GM12878 (cell line): Measurements from ENCODE around the gene ARHGDIA. TPM values are rescaled to one million over a fixed set of nuclear protein-coding genes. Genes with fewer than 3 reads are reported as not detected.

Source experiments
- BCL11A ChIP-seq: IDR thresholded peaks from 2 replicates; pipeline ENCODE4 v1.6.1; 2011; ENCODE audit warnings: low read depth, low read length
- BMI1 ChIP-seq: fragments of 450-650 bp; IDR thresholded peaks from 2 replicates; pipeline ENCODE4 v1.6.1; 2016; ENCODE audit warnings: mild to moderate bottlenecking, moderate library complexity, borderline replicate concordance
- CHD1 ChIP-seq: IDR thresholded peaks from 2 replicates; pipeline ENCODE4 v1.6.1; 2012; ENCODE audit warnings: low read depth, low read length, improper control_type of control experiment
- ETV6 ChIP-seq, 2 experiments: fragments of 450-650 bp in 1 of 2; IDR thresholded peaks in 1 of 2; conservative IDR thresholded peaks in 1 of 2; 2 replicates each; pipeline ENCODE4 v1.6.1; 2014; ENCODE audit warnings: antibody characterized with exemption in 1 of 2, borderline replicate concordance in 1 of 2, low read depth in 1 of 2, mild to moderate bottlenecking in 1 of 2, moderate library complexity in 1 of 2
- HDGF ChIP-seq: fragments of 450-650 bp; IDR thresholded peaks from 2 replicates; pipeline ENCODE4 v1.6.1; 2016; ENCODE audit warnings: antibody characterized with exemption
- NR2C1 ChIP-seq: fragments of 450-650 bp; IDR thresholded peaks from 2 replicates; pipeline ENCODE4 v1.6.1; 2017; ENCODE audit warnings: antibody characterized with exemption, mild to moderate bottlenecking, moderate library complexity
- NR2C2 ChIP-seq: IDR thresholded peaks from 2 replicates; pipeline ENCODE4 v1.6.1; 2011; ENCODE audit warnings: borderline replicate concordance, low read depth; ENCODE audit not compliant: control insufficient read depth, insufficient read length
- PAX5 ChIP-seq: IDR thresholded peaks from 2 replicates; pipeline ENCODE4 v1.6.1; 2011; ENCODE audit warnings: low read depth, low read length, borderline replicate concordance
- POU2F2 ChIP-seq: IDR thresholded peaks from 3 replicates; pipeline ENCODE4 v1.6.1; 2011; ENCODE audit warnings: low read depth, mild to moderate bottlenecking, low read length, borderline replicate concordance
- RCOR1 ChIP-seq: conservative IDR thresholded peaks from 2 replicates; pipeline ENCODE4 v1.6.1; 2012; ENCODE audit warnings: low read depth, low read length, improper control_type of control experiment
- RELA ChIP-seq: fragments of 450-650 bp; IDR thresholded peaks from 2 replicates; pipeline ENCODE4 v1.8.0; 2014; ENCODE audit warnings: borderline replicate concordance; ENCODE audit not compliant: partially characterized antibody
- RUNX3 ChIP-seq: IDR thresholded peaks from 2 replicates; pipeline ENCODE4 v1.6.1; 2012; ENCODE audit warnings: low read length, inconsistent platforms
- SMC3 ChIP-seq: IDR thresholded peaks from 2 replicates; pipeline ENCODE4 v1.6.1; 2011; ENCODE audit warnings: low read length, improper control_type of control experiment, borderline replicate concordance
- SP1 ChIP-seq: IDR thresholded peaks from one replicate; pipeline ENCODE4 v1.6.1; 2011; ENCODE audit warnings: low read depth, low read length
- ZBED1 ChIP-seq: IDR thresholded peaks from 2 replicates; pipeline ENCODE4 v1.6.1; 2016; ENCODE audit warnings: borderline replicate concordance
- ZNF622 ChIP-seq: fragments of 450-650 bp; IDR thresholded peaks from 2 replicates; pipeline ENCODE4 v1.6.1; 2017; ENCODE audit warnings: mild to moderate bottlenecking, inconsistent platforms
- polyA plus RNA-seq, 11 experiments: library from polyadenylated mRNA; depleted of rRNA in 4 of 11; unstranded in 6 of 11; stranded (reverse) in 5 of 11; fragments of >200 nt; fragmentation: Nextera tagmentation in 4 of 11; fragmentation: Illumina TruSeq in 1 of 11; extraction: Ambion mirVana in 4 of 11; extraction: Trizol in 1 of 11; gene quantifications; 1 replicate in 1 of 11; 2 replicates in 10 of 11; pipeline versions ENCODE4 v1.2.1 to v1.2.3, GENCODE V29; 2011 to 2016; ENCODE audit warnings: inconsistent platforms in 2 of 11, missing spikeins in 2 of 11, low read depth in 1 of 11
- total RNA-seq, 4 experiments: library from RNA; depleted of rRNA in 3 of 4; stranded (reverse); fragments of >200 nt in 3 of 4; fragmentation: Illumina TruSeq in 1 of 4; extraction: Trizol in 1 of 4; gene quantifications; 2 replicates each; pipeline versions ENCODE4 v1.2.1 to v1.2.3, GENCODE V29; 2013 to 2021
- TF ChIP-seq, protein P1 (sequence below): fragments of 450-650 bp; IDR thresholded peaks from 2 replicates; pipeline ENCODE4 v1.6.1; 2016; ENCODE audit warnings: mild to moderate bottlenecking
- TF ChIP-seq, protein P2 (sequence below): fragments of 450-650 bp; IDR thresholded peaks from 2 replicates; pipeline ENCODE4 v1.6.1; 2017; ENCODE audit warnings: low read depth, mild to moderate bottlenecking, moderate library complexity
- TF ChIP-seq, protein P3 (sequence below): IDR thresholded peaks from 2 replicates; pipeline ENCODE4 v1.6.1; 2011; ENCODE audit warnings: borderline replicate concordance, low read depth, mild to moderate bottlenecking, moderate library complexity, low read length; ENCODE audit not compliant: insufficient read depth, poor library complexity, severe bottlenecking
- TF ChIP-seq, protein P4 (sequence below): fragments of 450-650 bp; formaldehyde crosslinking; IDR thresholded peaks from 2 replicates; pipeline ENCODE4 v1.4.0; 2022; ENCODE audit warnings: mild to moderate bottlenecking, moderate library complexity
- TF ChIP-seq, protein P5 (sequence below): fragments of 150-350 bp; IDR thresholded peaks from 2 replicates; pipeline ENCODE4 v1.6.1; 2014; ENCODE audit warnings: mild to moderate bottlenecking, low read depth, low read length

The ARHGDIA gene
- total and polyA plus RNA-seq, 10 of the 15 experiments (the other 5 are each of a cell fraction or from before 2014, with no cell fraction given), result 17.9 to 552 (median 169) TPM

DNA sequence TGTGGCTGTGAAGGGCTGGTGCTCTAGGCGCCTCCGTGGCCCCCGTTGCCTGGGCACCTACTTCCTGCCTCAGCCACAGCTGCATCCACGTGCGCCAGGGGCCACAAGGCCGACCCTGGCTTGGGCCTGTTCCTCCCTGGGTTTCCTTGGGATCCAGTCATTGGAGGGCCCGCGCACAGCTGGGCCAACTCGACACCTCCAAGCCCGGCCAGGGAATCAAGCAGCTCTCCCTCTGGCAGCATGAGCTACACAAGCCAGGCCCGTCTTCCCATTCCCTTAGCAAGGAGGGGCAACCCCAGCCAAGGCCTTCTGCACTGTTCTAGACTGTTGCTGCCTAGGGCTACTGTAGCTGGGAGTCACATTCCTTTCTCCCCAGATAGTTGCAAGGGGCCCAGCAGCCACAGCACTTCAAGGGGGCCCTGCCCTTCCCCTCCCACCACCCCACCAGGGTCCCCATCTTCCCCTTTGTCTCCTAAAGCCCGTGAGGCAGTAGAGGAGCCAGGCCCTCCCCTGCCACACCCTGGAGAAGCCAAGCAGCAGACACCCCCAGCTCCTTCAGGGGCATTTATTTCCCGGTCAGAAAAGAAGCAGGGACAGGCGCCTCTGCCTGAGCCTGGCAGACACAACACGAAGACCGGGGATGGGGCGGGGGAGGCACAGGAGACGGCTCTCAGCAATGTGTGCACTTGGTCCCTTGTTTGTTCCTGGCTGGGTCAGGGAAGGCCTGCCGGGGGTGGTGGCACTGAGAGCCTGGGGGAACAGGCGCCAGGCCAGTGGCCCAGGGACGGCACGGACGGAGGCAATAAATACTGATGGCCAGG is 3.8 kb downstream of the ARHGDIA start (continued):
- TF ChIP-seq, protein P1, sequence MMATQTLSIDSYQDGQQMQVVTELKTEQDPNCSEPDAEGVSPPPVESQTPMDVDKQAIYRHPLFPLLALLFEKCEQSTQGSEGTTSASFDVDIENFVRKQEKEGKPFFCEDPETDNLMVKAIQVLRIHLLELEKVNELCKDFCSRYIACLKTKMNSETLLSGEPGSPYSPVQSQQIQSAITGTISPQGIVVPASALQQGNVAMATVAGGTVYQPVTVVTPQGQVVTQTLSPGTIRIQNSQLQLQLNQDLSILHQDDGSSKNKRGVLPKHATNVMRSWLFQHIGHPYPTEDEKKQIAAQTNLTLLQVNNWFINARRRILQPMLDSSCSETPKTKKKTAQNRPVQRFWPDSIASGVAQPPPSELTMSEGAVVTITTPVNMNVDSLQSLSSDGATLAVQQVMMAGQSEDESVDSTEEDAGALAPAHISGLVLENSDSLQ, result no peak
- TF ChIP-seq, protein P2, sequence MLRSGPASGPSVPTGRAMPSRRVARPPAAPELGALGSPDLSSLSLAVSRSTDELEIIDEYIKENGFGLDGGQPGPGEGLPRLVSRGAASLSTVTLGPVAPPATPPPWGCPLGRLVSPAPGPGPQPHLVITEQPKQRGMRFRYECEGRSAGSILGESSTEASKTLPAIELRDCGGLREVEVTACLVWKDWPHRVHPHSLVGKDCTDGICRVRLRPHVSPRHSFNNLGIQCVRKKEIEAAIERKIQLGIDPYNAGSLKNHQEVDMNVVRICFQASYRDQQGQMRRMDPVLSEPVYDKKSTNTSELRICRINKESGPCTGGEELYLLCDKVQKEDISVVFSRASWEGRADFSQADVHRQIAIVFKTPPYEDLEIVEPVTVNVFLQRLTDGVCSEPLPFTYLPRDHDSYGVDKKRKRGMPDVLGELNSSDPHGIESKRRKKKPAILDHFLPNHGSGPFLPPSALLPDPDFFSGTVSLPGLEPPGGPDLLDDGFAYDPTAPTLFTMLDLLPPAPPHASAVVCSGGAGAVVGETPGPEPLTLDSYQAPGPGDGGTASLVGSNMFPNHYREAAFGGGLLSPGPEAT, result no peak
- TF ChIP-seq, protein P3, sequence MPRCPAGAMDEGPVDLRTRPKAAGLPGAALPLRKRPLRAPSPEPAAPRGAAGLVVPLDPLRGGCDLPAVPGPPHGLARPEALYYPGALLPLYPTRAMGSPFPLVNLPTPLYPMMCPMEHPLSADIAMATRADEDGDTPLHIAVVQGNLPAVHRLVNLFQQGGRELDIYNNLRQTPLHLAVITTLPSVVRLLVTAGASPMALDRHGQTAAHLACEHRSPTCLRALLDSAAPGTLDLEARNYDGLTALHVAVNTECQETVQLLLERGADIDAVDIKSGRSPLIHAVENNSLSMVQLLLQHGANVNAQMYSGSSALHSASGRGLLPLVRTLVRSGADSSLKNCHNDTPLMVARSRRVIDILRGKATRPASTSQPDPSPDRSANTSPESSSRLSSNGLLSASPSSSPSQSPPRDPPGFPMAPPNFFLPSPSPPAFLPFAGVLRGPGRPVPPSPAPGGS, result peak; percentile 22
- TF ChIP-seq ETV6 (conservative IDR thresholded peaks at IDR 0.05 in 1 of 2, IDR thresholded peaks at IDR 0.05 in 1 of 2; ENCODE audit: borderline replicate concordance in 1 of 2, low read depth in 1 of 2) (no peak), CHD1 (no peak), POU2F2 (no peak; the same call in 2 of the 3 replicates), ZBED1 (0 out of 2 replicates have a peak, but pooled peaks have one; percentile 20), HDGF (peak; percentile 11; the same call in 1 of the 2 replicates), PAX5 (no peak), BMI1 (0 out of 2 replicates have a peak, but pooled peaks have one; percentile 30), ZNF622 (no peak), NR2C2 (no peak), NR2C1 (no peak), SP1 (no peak), RUNX3 (no peak; the same call in 1 of the 2 replicates), RELA (no peak), SMC3 (no peak), BCL11A (no peak; the same call in 1 of the 2 replicates), RCOR1 (no peak)
- TF ChIP-seq, protein P4, sequence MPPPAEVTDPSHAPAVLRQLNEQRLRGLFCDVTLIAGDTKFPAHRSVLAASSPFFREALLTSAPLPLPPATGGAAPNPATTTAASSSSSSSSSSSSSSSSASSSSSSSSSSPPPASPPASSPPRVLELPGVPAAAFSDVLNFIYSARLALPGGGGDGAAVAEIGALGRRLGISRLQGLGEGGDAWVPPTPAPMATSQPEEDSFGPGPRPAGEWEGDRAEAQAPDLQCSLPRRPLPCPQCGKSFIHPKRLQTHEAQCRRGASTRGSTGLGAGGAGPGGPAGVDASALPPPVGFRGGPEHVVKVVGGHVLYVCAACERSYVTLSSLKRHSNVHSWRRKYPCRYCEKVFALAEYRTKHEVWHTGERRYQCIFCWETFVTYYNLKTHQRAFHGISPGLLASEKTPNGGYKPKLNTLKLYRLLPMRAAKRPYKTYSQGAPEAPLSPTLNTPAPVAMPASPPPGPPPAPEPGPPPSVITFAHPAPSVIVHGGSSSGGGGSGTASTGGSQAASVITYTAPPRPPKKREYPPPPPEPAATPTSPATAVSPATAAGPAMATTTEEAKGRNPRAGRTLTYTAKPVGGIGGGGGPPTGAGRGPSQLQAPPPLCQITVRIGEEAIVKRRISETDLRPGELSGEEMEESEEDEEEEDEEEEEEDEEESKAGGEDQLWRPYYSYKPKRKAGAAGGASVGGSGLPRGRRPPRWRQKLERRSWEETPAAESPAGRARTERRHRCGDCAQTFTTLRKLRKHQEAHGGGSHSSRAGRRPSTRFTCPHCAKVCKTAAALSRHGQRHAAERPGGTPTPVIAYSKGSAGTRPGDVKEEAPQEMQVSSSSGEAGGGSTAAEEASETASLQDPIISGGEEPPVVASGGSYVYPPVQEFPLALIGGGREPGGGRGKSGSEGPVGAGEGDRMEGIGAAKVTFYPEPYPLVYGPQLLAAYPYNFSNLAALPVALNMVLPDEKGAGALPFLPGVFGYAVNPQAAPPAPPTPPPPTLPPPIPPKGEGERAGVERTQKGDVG (CRISPR knock-in tag), result no peak
- TF ChIP-seq, protein P5, sequence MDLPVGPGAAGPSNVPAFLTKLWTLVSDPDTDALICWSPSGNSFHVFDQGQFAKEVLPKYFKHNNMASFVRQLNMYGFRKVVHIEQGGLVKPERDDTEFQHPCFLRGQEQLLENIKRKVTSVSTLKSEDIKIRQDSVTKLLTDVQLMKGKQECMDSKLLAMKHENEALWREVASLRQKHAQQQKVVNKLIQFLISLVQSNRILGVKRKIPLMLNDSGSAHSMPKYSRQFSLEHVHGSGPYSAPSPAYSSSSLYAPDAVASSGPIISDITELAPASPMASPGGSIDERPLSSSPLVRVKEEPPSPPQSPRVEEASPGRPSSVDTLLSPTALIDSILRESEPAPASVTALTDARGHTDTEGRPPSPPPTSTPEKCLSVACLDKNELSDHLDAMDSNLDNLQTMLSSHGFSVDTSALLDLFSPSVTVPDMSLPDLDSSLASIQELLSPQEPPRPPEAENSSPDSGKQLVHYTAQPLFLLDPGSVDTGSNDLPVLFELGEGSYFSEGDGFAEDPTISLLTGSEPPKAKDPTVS, result no peak
